DOHH2 (cell line): Measurements from ENCODE around the gene EID3.

ENCODE experiments used
- H3F3A ChIP-seq: fragments of 200-600 bp; sonication (generic), shearing (Covaris generic); 2 replicates; pipeline ENCODE4 v1.6.0; 2016; ENCODE audit warnings: antibody characterized with exemption, mild to moderate bottlenecking; ENCODE audit not compliant: control insufficient read depth, insufficient read depth
- H3K27ac ChIP-seq: fragments of 200-600 bp; sonication (generic); 2 replicates; pipeline ENCODE4 v1.5.1; 2014; ENCODE audit warnings: low read depth, mild to moderate bottlenecking, low read length, moderate library complexity
- H3K27me3 ChIP-seq: fragments of 200-600 bp; sonication (generic); 2 replicates; pipeline ENCODE4 v1.6.1; 2014; ENCODE audit warnings: mild to moderate bottlenecking, low read length, mixed read lengths; ENCODE audit not compliant: control insufficient read depth
- H3K36me3 ChIP-seq: fragments of 200-600 bp; sonication (generic); 2 replicates; pipeline ENCODE4 v1.6.1; 2014; ENCODE audit warnings: mild to moderate bottlenecking, low read length, moderate library complexity, mixed read lengths; ENCODE audit not compliant: control insufficient read depth
- H3K4me1 ChIP-seq: fragments of 200-600 bp; sonication (generic); 2 replicates; pipeline ENCODE4 v1.6.1; 2014; ENCODE audit warnings: mild to moderate bottlenecking, low read length, mixed read lengths; ENCODE audit not compliant: control insufficient read depth
- H3K4me2 ChIP-seq: fragments of 200-600 bp; sonication (generic); 2 replicates; pipeline ENCODE4 v1.6.0; 2014; ENCODE audit warnings: mild to moderate bottlenecking, low read length, moderate library complexity
- H3K4me3 ChIP-seq: fragments of 200-600 bp; sonication (generic); 2 replicates; pipeline ENCODE4 v1.5.1; 2014; ENCODE audit warnings: mild to moderate bottlenecking, low read length, mixed read lengths
- H3K79me2 ChIP-seq: fragments of 200-600 bp; sonication (generic); 2 replicates; pipeline ENCODE4 v1.6.1; 2014; ENCODE audit warnings: mild to moderate bottlenecking, low read length, mixed read lengths; ENCODE audit not compliant: control insufficient read depth
- H3K9me2 ChIP-seq: fragments of 200-600 bp; sonication (generic); replicated peaks from 2 replicates; pipeline ENCODE4 v1.6.1; 2014; ENCODE audit warnings: mild to moderate bottlenecking, low read length, mixed read lengths; ENCODE audit not compliant: control insufficient read depth
- H3K9me3 ChIP-seq: fragments of 200-600 bp; sonication (generic); 2 replicates; pipeline ENCODE4 v1.6.1; 2014; ENCODE audit warnings: antibody characterized with exemption, low read length, mixed read lengths; ENCODE audit not compliant: control insufficient read depth, insufficient read depth
- H4K20me1 ChIP-seq: fragments of 200-600 bp; sonication (generic); 2 replicates; pipeline ENCODE4 v1.6.0; 2014; ENCODE audit warnings: low read depth, mild to moderate bottlenecking, antibody characterized with exemption, low read length, moderate library complexity; ENCODE audit not compliant: control insufficient read depth, insufficient read depth
- EZH2phosphoT487 ChIP-seq: fragments of 200-600 bp; sonication (generic); IDR thresholded peaks from 2 replicates; pipeline ENCODE4 v1.6.1; 2017; ENCODE audit warnings: borderline replicate concordance, mild to moderate bottlenecking, antibody characterized with exemption, low read length, moderate library complexity, mixed read lengths
- TF ChIP-seq, protein P1 (sequence below): fragments of 200-600 bp; sonication (generic); IDR thresholded peaks from one replicate; pipeline ENCODE4 v1.5.1; 2014; ENCODE audit warnings: antibody characterized with exemption, mild to moderate bottlenecking, low read depth, low read length; ENCODE audit not compliant: poor library complexity, severe bottlenecking

EID3 gene

DNA sequence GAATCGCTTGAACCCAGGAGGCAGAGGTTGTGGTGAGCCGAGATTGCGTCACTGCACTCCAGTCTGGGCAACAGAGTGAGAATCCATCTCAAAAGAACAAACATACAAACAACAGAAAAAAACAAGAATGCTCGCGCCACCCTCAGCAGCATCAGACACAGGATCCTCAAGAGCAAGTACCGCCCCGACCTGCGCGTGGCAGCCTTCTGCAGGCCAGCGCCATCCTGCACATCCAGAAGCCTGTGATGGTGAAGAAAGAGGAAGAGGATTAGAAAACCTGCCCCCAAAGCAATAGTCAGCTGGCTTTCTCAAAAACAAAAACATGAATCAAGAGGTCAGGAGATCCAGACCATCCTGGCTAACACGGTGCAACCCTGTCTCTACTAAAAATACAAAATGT is 30.0 kb upstream of the EID3 start:
- H3F3A ChIP-seq: no peaks in the 10 kb centered on the region

GRCh38 chr12:104274811-104275210 is 28.7 kb upstream of the EID3 start:
- Histone ChIP-seq H3K9me2 (no peaks in the 10 kb centered on the region), H3K27ac (no peak overlapping the region), H3K9me3 (no peaks in the 10 kb centered on the region), H4K20me1 (no peaks in the 10 kb centered on the region), H3F3A (no peaks in the 10 kb centered on the region), H3K36me3 (no peaks in the 10 kb centered on the region), H3K4me3 (no peak overlapping the region), H3K4me2 (no peak overlapping the region), H3K27me3 (no peaks in the 10 kb centered on the region), H3K79me2 (no peaks in the 10 kb centered on the region), H3K4me1 (peaks cover 14% of the 10 kb centered on the region)
- no peak for TF ChIP-seq EZH2phosphoT487
- TF ChIP-seq, protein P1, sequence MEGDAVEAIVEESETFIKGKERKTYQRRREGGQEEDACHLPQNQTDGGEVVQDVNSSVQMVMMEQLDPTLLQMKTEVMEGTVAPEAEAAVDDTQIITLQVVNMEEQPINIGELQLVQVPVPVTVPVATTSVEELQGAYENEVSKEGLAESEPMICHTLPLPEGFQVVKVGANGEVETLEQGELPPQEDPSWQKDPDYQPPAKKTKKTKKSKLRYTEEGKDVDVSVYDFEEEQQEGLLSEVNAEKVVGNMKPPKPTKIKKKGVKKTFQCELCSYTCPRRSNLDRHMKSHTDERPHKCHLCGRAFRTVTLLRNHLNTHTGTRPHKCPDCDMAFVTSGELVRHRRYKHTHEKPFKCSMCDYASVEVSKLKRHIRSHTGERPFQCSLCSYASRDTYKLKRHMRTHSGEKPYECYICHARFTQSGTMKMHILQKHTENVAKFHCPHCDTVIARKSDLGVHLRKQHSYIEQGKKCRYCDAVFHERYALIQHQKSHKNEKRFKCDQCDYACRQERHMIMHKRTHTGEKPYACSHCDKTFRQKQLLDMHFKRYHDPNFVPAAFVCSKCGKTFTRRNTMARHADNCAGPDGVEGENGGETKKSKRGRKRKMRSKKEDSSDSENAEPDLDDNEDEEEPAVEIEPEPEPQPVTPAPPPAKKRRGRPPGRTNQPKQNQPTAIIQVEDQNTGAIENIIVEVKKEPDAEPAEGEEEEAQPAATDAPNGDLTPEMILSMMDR: no peak

More for the DNA sequence above, 30.0 kb upstream of the EID3 start:
- Histone ChIP-seq H3K79me2 (no peaks in the 10 kb centered on the region), H3K4me1 (peaks cover 14% of the 10 kb centered on the region), H3K36me3 (no peaks in the 10 kb centered on the region), H4K20me1 (no peaks in the 10 kb centered on the region), H3K9me2 (no peaks in the 10 kb centered on the region), H3K9me3 (no peaks in the 10 kb centered on the region), H3K27me3 (no peaks in the 10 kb centered on the region), H3K4me3 (no peak overlapping the region), H3K27ac (no peak overlapping the region), H3K4me2 (no peak overlapping the region)
- TF ChIP-seq, protein P1: no peak
- no peak for TF ChIP-seq EZH2phosphoT487

DNA sequence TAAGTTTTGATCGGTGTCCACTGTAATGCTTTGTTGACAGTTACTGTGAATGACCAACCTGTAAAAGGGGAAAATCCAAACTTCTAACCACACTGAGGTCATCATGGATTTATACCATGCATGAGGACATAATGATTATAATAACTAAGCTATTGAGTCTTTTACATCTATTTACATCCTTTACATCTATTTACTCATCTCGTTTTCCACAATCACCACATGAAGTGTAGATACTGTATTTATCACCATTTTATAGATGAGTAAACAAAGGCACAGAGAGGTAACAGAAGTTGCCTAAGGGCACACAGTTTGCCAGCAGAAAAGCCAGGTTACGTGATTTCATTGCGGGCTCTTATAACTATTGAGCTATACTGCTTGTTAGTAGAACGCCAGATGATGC is 27.9 kb upstream of the EID3 start:
- H3K4me2 ChIP-seq: peak overlapping the region; percentile 66

More for the DNA sequence above, 27.9 kb upstream of the EID3 start:
- H3K9me3 ChIP-seq: no peaks in the 10 kb centered on the region
- peak overlapping the region; percentile 46 for H3K4me3 ChIP-seq
- H3K79me2 ChIP-seq: no peaks in the 10 kb centered on the region
- peaks cover 14% of the 10 kb centered on the region for H3K4me1 ChIP-seq
- no peaks in the 10 kb centered on the region for H3K9me2 ChIP-seq
- no peaks in the 10 kb centered on the region for H3K27me3 ChIP-seq
- no peaks in the 10 kb centered on the region for H3K36me3 ChIP-seq
- H4K20me1 ChIP-seq: no peaks in the 10 kb centered on the region
- no peaks in the 10 kb centered on the region for H3F3A ChIP-seq
- no peak for TF ChIP-seq EZH2phosphoT487
- TF ChIP-seq, protein P1: no peak
- H3K27ac ChIP-seq: no peak overlapping the region
